Caco-2 (cell line): ENCODE data around the gene LAMTOR4. TPM values are rescaled to one million over a fixed set of nuclear protein-coding genes. Genes with fewer than 3 reads are reported as not detected.
"Not testable (repeated sequence)": the region's sequence is repeated elsewhere in the genome, so short reads cannot be mapped to it uniquely, and the experiment has no call there.

Experiments used
- BruUV-seq: library from RNA; stranded (reverse); fragments of 400-500 nt; replicated peaks from 2 replicates; lab custom pipeline; 2021; lab: Mats Ljungman, UMichigan
- CTCF ChIA-PET: fragments of 300-600 bp; sonication (Branson Sonifier 250); formaldehyde crosslinking; loops from one replicate; lab custom pipeline; 2022; ENCODE audit warnings: antibody characterized with exemption; lab: Charles Lee
- POLR2A ChIA-PET: fragments of 300-600 bp; sonication (Branson Sonifier 250); formaldehyde crosslinking; loops from one replicate; lab custom pipeline; 2022; ENCODE audit warnings: antibody characterized with exemption; lab: Charles Lee
- DNase-seq, 2 experiments: peaks; one replicate each; pipeline versions ENCODE4 v3.0.0 to v3.0.0-alpha.2; 2020 to 2022
- H3K27me3 ChIP-seq: replicated peaks from 2 replicates; pipeline ENCODE4 v1.6.0; 2011; ENCODE audit warnings: low read length; ENCODE audit not compliant: control insufficient read depth, insufficient read depth
- H3K36me3 ChIP-seq: 2 replicates; pipeline ENCODE4 v1.5.1; 2011; ENCODE audit warnings: low read length; ENCODE audit not compliant: control insufficient read depth, insufficient read depth
- H3K4me1 ChIP-seq: fragments of 250-450 bp; sonication (Bioruptor Pico); 2 replicates; pipeline ENCODE4 v1.5.1; 2020; ENCODE audit warnings: mild to moderate bottlenecking
- H3K4me3 ChIP-seq: 2 replicates; pipeline ENCODE4 v1.5.1; 2011; ENCODE audit warnings: low read depth, mild to moderate bottlenecking, control low read depth, low read length
- H3K9me3 ChIP-seq: fragments of 250-450 bp; sonication (Bioruptor Pico); 2 replicates; pipeline ENCODE4 v1.5.1; 2020; ENCODE audit warnings: mild to moderate bottlenecking, moderate library complexity
- H3K27ac Mint-ChIP-seq: one replicate; pipeline ENCODE4 v1.8.0; 2022; ENCODE audit warnings: mixed read lengths; ENCODE audit not compliant: unreplicated experiment
- H3K27me3 Mint-ChIP-seq: one replicate; pipeline ENCODE4 v1.8.0; 2022; ENCODE audit warnings: mixed read lengths; ENCODE audit not compliant: insufficient read depth, unreplicated experiment
- H3K36me3 Mint-ChIP-seq: one replicate; pipeline ENCODE4 v1.8.0; 2022; ENCODE audit warnings: mild to moderate bottlenecking, mixed read lengths; ENCODE audit not compliant: insufficient read depth, unreplicated experiment
- H3K4me1 Mint-ChIP-seq: one replicate; pipeline ENCODE4 v1.8.0; 2022; ENCODE audit warnings: low read depth, mixed read lengths; ENCODE audit not compliant: unreplicated experiment
- H3K4me3 Mint-ChIP-seq: one replicate; pipeline ENCODE4 v1.8.0; 2022; ENCODE audit warnings: mild to moderate bottlenecking, moderate library complexity, mixed read lengths; ENCODE audit not compliant: unreplicated experiment
- H3K9me3 Mint-ChIP-seq: one replicate; pipeline ENCODE4 v1.8.0; 2022; ENCODE audit warnings: mixed read lengths; ENCODE audit not compliant: unreplicated experiment
- CTCF ChIP-seq, 2 experiments: fragments of 200-600 bp in 1 of 2; IDR thresholded peaks; 1 replicate in 1 of 2; 2 replicates in 1 of 2; pipeline versions ENCODE4 v1.5.1 to v1.8.0; 2011 to 2022; ENCODE audit warnings: antibody characterized with exemption in 1 of 2, control low read depth in 1 of 2, inconsistent platforms in 1 of 2, low read depth in 1 of 2, low read length in 1 of 2, mild to moderate bottlenecking in 1 of 2, moderate library complexity in 1 of 2; ENCODE audit not compliant: insufficient read depth in 1 of 2, severe bottlenecking in 1 of 2, unreplicated experiment in 1 of 2
- intact Hi-C: fragments of 100-400 bp; cut with micrococcal nuclease; formaldehyde crosslinking; loops from one replicate; pipeline ENCODE4 v1.10.0; 2022; ENCODE audit not compliant: unreplicated experiment
- total RNA-seq: library from RNA; stranded (reverse); gene quantifications from 2 replicates; pipeline ENCODE4 v1.2.3, GENCODE V29; 2022

Gene LAMTOR4
- total RNA-seq, 1 experiment from 2014 or later, result 107 TPM

- Mint-ChIP-seq H3K9me3 (no peaks in the 10 kb centered on the region), H3K4me1 (no peaks in the 10 kb centered on the region), H3K36me3 (no peaks in the 10 kb centered on the region), H3K4me3 (no peak overlapping the region), H3K27ac (no peak overlapping the region), H3K27me3 (no peaks in the 10 kb centered on the region)
- H3K4me1 ChIP-seq, result peaks cover 7% of the 10 kb centered on the region; the same call in 1 of the 2 replicates
- ChIA-PET POLR2A (no interaction called here), CTCF (no interaction called here)
- intact Hi-C loops, result no loop called here
- no peak for DNase-seq
- BruUV-seq, result no TSS peak
- no peak overlapping the region for H3K4me3 ChIP-seq
- TF ChIP-seq CTCF (IDR thresholded peaks at IDR 0.05; ENCODE audit: insufficient read depth in 1 of 2, low read depth in 1 of 2, low read length in 1 of 2, severe bottlenecking in 1 of 2, unreplicated experiment in 1 of 2), result no peak
- no peaks in the 10 kb centered on the region for H3K36me3 ChIP-seq
- no peaks in the 10 kb centered on the region for H3K27me3 ChIP-seq
- H3K9me3 ChIP-seq, result no peaks in the 10 kb centered on the region
These were observed 7.2 kb upstream of the LAMTOR4 start for GRCh38 chr7:100141555-100141949.

GRCh38 chr7:100142461-100142860, 6.3 kb upstream of the LAMTOR4 start:
- intact Hi-C loops, result no loop called here
- no peak overlapping the region for H3K4me3 ChIP-seq
- TF ChIP-seq CTCF (IDR thresholded peaks at IDR 0.05; ENCODE audit: insufficient read depth in 1 of 2, low read depth in 1 of 2, low read length in 1 of 2, severe bottlenecking in 1 of 2, unreplicated experiment in 1 of 2), result no peak
- POLR2A ChIA-PET, result no interaction called here
- Mint-ChIP-seq H3K27me3 (no peaks in the 10 kb centered on the region), H3K36me3 (no peaks in the 10 kb centered on the region), H3K27ac (no peak overlapping the region), H3K4me1 (no peaks in the 10 kb centered on the region), H3K4me3 (no peak overlapping the region), H3K9me3 (no peaks in the 10 kb centered on the region)
- CTCF ChIA-PET, result interaction anchor here (0.6 kb wide), 1 partner anchor 154 kb away, joined by 3 read pairs; no protein-coding TSS in a partner anchor
- no peaks in the 10 kb centered on the region for H3K9me3 ChIP-seq
- no TSS peak for BruUV-seq
- DNase-seq, result no peak
- no peaks in the 10 kb centered on the region for H3K36me3 ChIP-seq
- H3K27me3 ChIP-seq, result no peaks in the 10 kb centered on the region
- peaks cover 7% of the 10 kb centered on the region; the same call in 1 of the 2 replicates for H3K4me1 ChIP-seq

GRCh38 chr7:100146350-100146749, 2.4 kb upstream of the LAMTOR4 start:
- BruUV-seq, H3K36me3 ChIP-seq, H3K4me1 Mint-ChIP-seq, DNase-seq, H3K27ac Mint-ChIP-seq, POLR2A ChIA-PET, H3K27me3 Mint-ChIP-seq, intact Hi-C loops, H3K9me3 ChIP-seq, H3K27me3 ChIP-seq, H3K4me1 ChIP-seq, H3K9me3 Mint-ChIP-seq, H3K4me3 ChIP-seq, H3K4me3 Mint-ChIP-seq: not testable (repeated sequence)
- H3K36me3 Mint-ChIP-seq, result peaks cover 25% of the 10 kb centered on the region
- CTCF ChIA-PET, result interaction anchor here (0.7 kb wide), 1 partner anchor 184 kb away, joined by 4 read pairs; no protein-coding TSS in a partner anchor
